Measurements from ENCODE around the gene PLD5.

Gene PLD5

GRCh38 chr1:242088875-242089274, 435.6 kb downstream of the PLD5 start:
- TF ChIP-seq CTCF (IDR thresholded peaks at IDR 0.05; ENCODE audit: insufficient read depth, low read length, poor library complexity, severe bottlenecking) = no peak
- Histone ChIP-seq H3K27me3 (replicated peaks; ENCODE audit: control insufficient read depth, insufficient read depth, low read length) (no peaks in the 10 kb centered on the region), H3K4me3 (replicated peaks; ENCODE audit: low read depth, low read length) (no peak overlapping the region), H3K36me3 (ENCODE audit: control insufficient read depth, insufficient read depth, low read length) (no peaks in the 10 kb centered on the region)
- DNase-seq (ENCODE audit: extremely low read depth, insufficient read length) = no peak

GRCh38 chr1:242086706-242087105, 437.8 kb downstream of the PLD5 start:
- no peak for DNase-seq (ENCODE audit: extremely low read depth, insufficient read length)
- no peak overlapping the region for H3K4me3 ChIP-seq (replicated peaks; ENCODE audit: low read depth, low read length)
- no peak for TF ChIP-seq CTCF (IDR thresholded peaks at IDR 0.05; ENCODE audit: insufficient read depth, low read length, poor library complexity, severe bottlenecking)
- H3K36me3 ChIP-seq (ENCODE audit: control insufficient read depth, insufficient read depth, low read length) = no peaks in the 10 kb centered on the region
- H3K27me3 ChIP-seq (replicated peaks; ENCODE audit: control insufficient read depth, insufficient read depth, low read length) = no peaks in the 10 kb centered on the region

- no peak for DNase-seq (ENCODE audit: extremely low read depth, insufficient read length)
- no peaks in the 10 kb centered on the region for H3K36me3 ChIP-seq (ENCODE audit: control insufficient read depth, insufficient read depth, low read length)
- no peaks in the 10 kb centered on the region for H3K27me3 ChIP-seq (replicated peaks; ENCODE audit: control insufficient read depth, insufficient read depth, low read length)
- H3K4me3 ChIP-seq (replicated peaks; ENCODE audit: low read depth, low read length) = no peak overlapping the region
- no peak for TF ChIP-seq CTCF (IDR thresholded peaks at IDR 0.05; ENCODE audit: insufficient read depth, low read length, poor library complexity, severe bottlenecking)
These were observed 438.4 kb downstream of the PLD5 start for GRCh38 chr1:242086093-242086492.

- Histone ChIP-seq H3K36me3 (ENCODE audit: control insufficient read depth, insufficient read depth, low read length) (no peaks in the 10 kb centered on the region), H3K27me3 (replicated peaks; ENCODE audit: control insufficient read depth, insufficient read depth, low read length) (no peaks in the 10 kb centered on the region), H3K4me3 (replicated peaks; ENCODE audit: low read depth, low read length) (no peak overlapping the region)
- no peak for DNase-seq (ENCODE audit: extremely low read depth, insufficient read length)
- no peak for TF ChIP-seq CTCF (IDR thresholded peaks at IDR 0.05; ENCODE audit: insufficient read depth, low read length, poor library complexity, severe bottlenecking)
These were observed 440.8 kb downstream of the PLD5 start for GRCh38 chr1:242083742-242084141.

- no peak for TF ChIP-seq CTCF (IDR thresholded peaks at IDR 0.05; ENCODE audit: insufficient read depth, low read length, poor library complexity, severe bottlenecking)
- no peak for DNase-seq (ENCODE audit: extremely low read depth, insufficient read length)
- Histone ChIP-seq H3K27me3 (replicated peaks; ENCODE audit: control insufficient read depth, insufficient read depth, low read length) (no peaks in the 10 kb centered on the region), H3K4me3 (replicated peaks; ENCODE audit: low read depth, low read length) (no peak overlapping the region), H3K36me3 (ENCODE audit: control insufficient read depth, insufficient read depth, low read length) (no peaks in the 10 kb centered on the region)
These were observed 443.1 kb downstream of the PLD5 start for GRCh38 chr1:242081446-242081845.

GRCh38 chr1:242065813-242066212, 458.7 kb downstream of the PLD5 start:
- Histone ChIP-seq H3K27me3 (replicated peaks; ENCODE audit: control insufficient read depth, insufficient read depth, low read length) (no peaks in the 10 kb centered on the region), H3K4me3 (replicated peaks; ENCODE audit: low read depth, low read length) (no peak overlapping the region), H3K36me3 (ENCODE audit: control insufficient read depth, insufficient read depth, low read length) (no peaks in the 10 kb centered on the region)
- no peak for TF ChIP-seq CTCF (IDR thresholded peaks at IDR 0.05; ENCODE audit: insufficient read depth, low read length, poor library complexity, severe bottlenecking)
- no peak for DNase-seq (ENCODE audit: extremely low read depth, insufficient read length)

All from GM06990 (cell line).